Measurements from ENCODE around the gene GRAMD4. TPM values are rescaled to one million over a fixed set of nuclear protein-coding genes. Genes with fewer than 3 reads are reported as not detected.

Gene GRAMD4
- total RNA-seq, 2 donors from 2014 or later = 118 to 141 TPM

DNA sequence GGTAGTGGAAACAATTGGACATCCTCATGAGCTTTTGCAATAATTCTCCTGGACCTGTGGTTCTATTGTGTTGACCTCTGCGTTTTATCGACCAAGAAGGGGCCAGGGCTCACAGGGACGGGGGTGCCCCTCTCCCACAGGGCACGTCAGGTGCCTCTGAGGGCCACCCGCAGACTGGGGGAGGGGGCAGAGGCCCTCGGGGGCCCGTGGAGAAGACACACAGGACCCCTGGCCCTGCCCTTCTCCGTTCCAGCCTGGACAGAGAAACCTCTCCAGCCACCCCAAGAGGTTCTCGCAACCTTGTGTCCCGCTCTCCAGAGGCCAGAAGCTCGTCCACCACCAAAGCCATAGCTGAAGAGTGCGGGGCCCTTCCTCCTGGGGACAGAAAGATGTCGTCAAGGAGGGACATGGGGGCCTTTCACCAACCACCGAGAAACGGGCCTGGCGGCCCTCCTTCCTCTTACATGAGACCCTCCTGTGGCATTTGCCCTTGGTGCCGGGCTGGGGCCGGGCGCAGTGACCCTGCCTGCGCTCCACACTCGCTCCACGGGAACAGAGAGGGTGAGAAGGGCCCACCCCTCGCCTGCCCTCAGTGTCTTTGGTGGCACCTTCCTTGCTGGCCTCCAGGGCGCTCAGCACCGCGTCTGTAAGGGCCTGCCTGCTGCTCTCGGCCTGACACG lies 57.3 kb downstream of the GRAMD4 start:
- no peak overlapping the region for H3K4me3 ChIP-seq
- H3K9ac ChIP-seq (ENCODE audit: low read depth in 2 of 2, low read length in 2 of 2) = no peak overlapping the region
- DNase-seq = no peak
- H3K4me1 ChIP-seq = peaks cover 5% of the 10 kb centered on the region
- H3K9me3 ChIP-seq = no peaks in the 10 kb centered on the region
- intact Hi-C loops (cut with DNase I) = no loop called here
- H3K36me3 ChIP-seq = no peaks in the 10 kb centered on the region
- no peak for TF ChIP-seq CTCF (IDR thresholded peaks at IDR 0.05)
- H3K27me3 ChIP-seq = no peaks in the 10 kb centered on the region
- H3K27ac ChIP-seq = no peak overlapping the region

- H3K27me3 ChIP-seq = no peaks in the 10 kb centered on the region
- no peaks in the 10 kb centered on the region for H3K9me3 ChIP-seq
- H3K4me1 ChIP-seq = no peaks in the 10 kb centered on the region
- no peak for TF ChIP-seq CTCF (IDR thresholded peaks at IDR 0.05)
- H3K9ac ChIP-seq (ENCODE audit: low read depth in 2 of 2, low read length in 2 of 2) = no peak overlapping the region
- intact Hi-C loops (cut with DNase I) = no loop called here
- H3K4me3 ChIP-seq = no peak overlapping the region
- no peaks in the 10 kb centered on the region for H3K36me3 ChIP-seq
- DNase-seq = no peak
- H3K27ac ChIP-seq = no peak overlapping the region
These were observed 57.9 kb downstream of the GRAMD4 start for GRCh38 chr22:46678003-46678657.

- Histone ChIP-seq H3K4me3 (no peak overlapping the region), H3K27me3 (no peaks in the 10 kb centered on the region), H3K36me3 (no peaks in the 10 kb centered on the region), H3K9me3 (no peaks in the 10 kb centered on the region), H3K9ac (ENCODE audit: low read depth in 2 of 2, low read length in 2 of 2) (no peak overlapping the region), H3K4me1 (peaks cover 5% of the 10 kb centered on the region), H3K27ac (no peak overlapping the region)
- intact Hi-C loops (cut with DNase I) = no loop called here
- no peak for TF ChIP-seq CTCF (IDR thresholded peaks at IDR 0.05)
- DNase-seq = no peak
These were observed 58.9 kb downstream of the GRAMD4 start for GRCh38 chr22:46678785-46679700.

GRCh38 chr22:46679706-46680269 lies 59.6 kb downstream of the GRAMD4 start:
- H3K4me3 ChIP-seq = no peak overlapping the region
- no peak overlapping the region for H3K9ac ChIP-seq (ENCODE audit: low read depth in 2 of 2, low read length in 2 of 2)
- H3K27ac ChIP-seq = no peak overlapping the region
- peaks cover 8% of the 10 kb centered on the region for H3K4me1 ChIP-seq
- intact Hi-C loops (cut with DNase I) = no loop called here
- TF ChIP-seq CTCF (IDR thresholded peaks at IDR 0.05) = no peak
- no peak for DNase-seq
- H3K27me3 ChIP-seq = no peaks in the 10 kb centered on the region
- no peaks in the 10 kb centered on the region for H3K9me3 ChIP-seq
- no peaks in the 10 kb centered on the region for H3K36me3 ChIP-seq

DNA sequence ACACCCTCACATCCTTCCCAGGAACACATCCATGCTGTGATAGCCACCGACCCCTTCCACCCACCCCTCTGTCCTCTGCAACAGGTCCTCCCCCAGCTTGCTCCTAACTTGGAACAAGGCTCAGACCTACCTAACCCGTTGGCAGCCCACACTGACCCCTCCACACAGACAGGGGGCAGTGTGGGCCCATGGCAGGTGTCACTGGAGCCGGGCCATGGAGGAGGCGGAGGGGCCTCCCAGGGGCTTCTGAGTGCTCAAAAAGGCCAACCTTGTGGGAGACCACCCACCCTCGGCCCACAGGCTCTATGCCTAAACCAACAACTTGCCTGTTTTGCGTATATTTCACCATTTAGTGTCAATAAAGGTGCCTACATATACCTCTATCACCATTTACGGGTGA lies 60.8 kb downstream of the GRAMD4 start:
- no peak for DNase-seq

More for the DNA sequence above, 60.8 kb downstream of the GRAMD4 start:
- peaks cover 12% of the 10 kb centered on the region for H3K4me1 ChIP-seq
- no peak overlapping the region for H3K27ac ChIP-seq
- H3K9me3 ChIP-seq = no peaks in the 10 kb centered on the region
- TF ChIP-seq CTCF (IDR thresholded peaks at IDR 0.05) = no peak
- no peak overlapping the region for H3K4me3 ChIP-seq
- no peaks in the 10 kb centered on the region for H3K27me3 ChIP-seq
- no peak overlapping the region for H3K9ac ChIP-seq (ENCODE audit: low read depth in 2 of 2, low read length in 2 of 2)
- intact Hi-C loops (cut with DNase I) = no loop called here
- H3K36me3 ChIP-seq = no peaks in the 10 kb centered on the region
